ENCODE data around the gene CLN3.
"Not testable (repeated sequence)": the region's sequence is repeated elsewhere in the genome, so short reads cannot be mapped to it uniquely, and the experiment has no call there.

The CLN3 gene

GRCh38 chr16:28491970-28492474 lies at the start of gene CLN3:
Gene CLN3 (minus strand): TSS chr16:28492074. CDS start chr16:28491759, 315 bp downstream.
- DNase-seq = peak; percentile 46 to 96 (median 88)

DNA sequence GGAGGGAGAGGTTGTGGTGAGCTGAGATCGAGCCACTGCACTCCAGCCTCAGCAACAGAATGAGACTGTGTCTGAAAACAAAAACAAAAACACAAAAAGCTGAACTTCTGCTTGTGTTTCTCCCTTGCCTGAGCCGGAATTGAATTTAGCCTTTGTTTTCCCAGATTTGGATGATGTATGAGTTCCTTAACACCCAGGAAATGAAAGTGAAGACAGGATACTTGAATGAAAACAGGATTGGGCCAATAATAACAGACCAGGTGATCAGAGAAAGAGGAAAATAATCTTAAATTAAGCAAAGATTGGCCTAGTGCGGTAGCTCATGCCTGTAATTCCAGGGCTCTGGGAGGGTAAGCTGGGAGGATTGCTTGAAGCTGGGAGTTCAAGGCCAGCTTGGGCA lies 48.5 kb upstream of the CLN3 start:
- DNase-seq = no peak

GRCh38 chr16:28538733-28539596 lies 47.1 kb upstream of the CLN3 start, which contains the start of gene NUPR1:
Gene NUPR1 (minus strand): TSS chr16:28538974. CDS start chr16:28538907, 67 bp downstream.
- DNase-seq = peak in 48 of 56 donors; percentile 1 to 81 (median 44)

GRCh38 chr16:28537964-28538732 lies 46.3 kb upstream of the CLN3 start:
- no peak for DNase-seq

DNA sequence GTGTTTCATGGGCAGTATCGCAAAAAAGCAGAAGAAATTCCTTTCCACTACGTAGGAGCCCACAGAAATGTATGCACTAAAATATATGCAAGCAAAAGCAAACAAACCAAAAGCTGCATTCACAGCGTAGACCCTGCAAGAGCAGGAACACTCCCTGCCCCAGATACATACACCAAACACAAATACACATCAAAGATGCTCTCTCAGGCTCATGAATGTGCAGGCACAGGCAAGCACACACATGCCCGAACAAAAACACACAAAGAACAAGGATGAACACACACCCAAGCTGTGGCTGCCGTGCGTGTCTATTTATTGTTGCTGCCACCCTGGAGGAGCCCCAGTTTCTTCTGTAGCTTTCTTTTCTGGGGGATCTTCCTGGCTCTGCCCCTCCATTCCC lies 45.2 kb upstream of the CLN3 start:
- DNase-seq = no peak

DNA sequence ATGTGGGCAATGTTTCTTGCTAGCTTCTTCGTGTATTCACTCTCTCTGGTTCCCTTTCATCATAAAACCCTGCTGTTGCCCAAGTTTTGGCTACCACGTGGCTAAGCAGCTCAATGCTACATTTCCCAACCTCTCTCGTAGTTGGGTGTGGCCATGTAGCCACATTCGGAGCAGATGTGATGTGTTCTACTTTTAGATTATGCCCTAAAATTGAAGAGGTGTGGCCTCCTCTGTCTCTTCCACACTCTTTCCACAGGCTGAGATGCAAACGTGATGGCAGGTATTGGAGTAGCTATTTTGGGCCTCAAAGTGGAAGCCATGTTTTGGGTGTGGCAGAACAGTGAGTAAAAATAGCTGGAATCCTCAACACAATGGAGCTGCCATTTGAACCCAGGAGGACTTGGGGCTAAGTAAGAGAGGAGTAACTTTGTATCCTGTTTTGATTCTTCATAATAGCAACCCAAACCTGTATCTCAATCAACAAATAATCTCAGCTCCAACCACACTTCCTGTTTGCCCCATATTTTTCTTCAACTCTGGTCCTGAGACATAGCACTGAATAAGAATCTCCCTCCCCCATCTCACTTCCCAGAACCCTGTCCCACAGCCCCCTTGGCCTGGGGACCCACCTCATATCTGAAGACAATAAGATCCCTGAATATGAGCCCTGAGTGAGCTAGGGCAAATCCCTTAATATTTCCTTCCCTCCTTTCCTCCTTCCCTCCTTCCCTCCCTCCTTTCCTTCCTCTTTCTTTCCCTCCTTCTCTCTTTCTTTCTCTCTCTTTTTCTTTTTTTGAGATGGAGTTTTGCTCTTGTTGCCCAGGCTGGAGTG lies 42.9 kb upstream of the CLN3 start:
- no peak for DNase-seq

DNA sequence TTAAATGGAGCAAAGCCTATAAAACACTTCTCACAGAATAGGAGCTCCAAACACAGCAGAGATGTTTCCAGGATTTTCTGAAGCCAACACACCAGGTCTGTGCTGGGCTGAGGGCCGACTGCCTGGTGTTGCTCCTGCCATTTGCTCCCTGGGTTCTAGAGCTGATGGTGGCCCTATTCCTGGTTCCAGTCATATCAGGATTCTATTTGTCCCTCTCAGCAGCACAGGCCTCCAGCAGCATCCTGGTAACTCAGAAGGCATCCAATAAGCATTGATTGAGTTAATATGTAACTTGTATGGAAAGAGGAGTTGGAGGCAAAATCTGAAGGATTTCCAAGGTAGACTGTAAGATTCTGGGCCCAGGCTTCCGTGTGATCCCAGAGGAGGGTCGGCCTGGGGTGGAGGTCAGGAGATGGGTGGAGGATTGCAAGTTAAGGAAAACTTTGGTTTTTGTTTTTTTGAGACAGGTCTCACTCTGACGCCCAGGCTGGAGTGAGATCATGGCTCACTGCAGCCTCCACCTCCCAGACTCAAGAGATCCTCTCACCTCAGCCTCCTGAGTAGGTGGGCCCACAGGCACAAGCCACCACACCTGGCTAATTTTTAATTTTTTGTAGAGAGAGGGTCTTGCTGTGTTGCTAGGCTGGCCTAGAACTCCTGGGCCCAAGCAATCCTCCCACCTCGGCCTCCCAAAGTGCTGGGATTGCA lies 41.2 kb upstream of the CLN3 start:
- DNase-seq = no peak

DNA sequence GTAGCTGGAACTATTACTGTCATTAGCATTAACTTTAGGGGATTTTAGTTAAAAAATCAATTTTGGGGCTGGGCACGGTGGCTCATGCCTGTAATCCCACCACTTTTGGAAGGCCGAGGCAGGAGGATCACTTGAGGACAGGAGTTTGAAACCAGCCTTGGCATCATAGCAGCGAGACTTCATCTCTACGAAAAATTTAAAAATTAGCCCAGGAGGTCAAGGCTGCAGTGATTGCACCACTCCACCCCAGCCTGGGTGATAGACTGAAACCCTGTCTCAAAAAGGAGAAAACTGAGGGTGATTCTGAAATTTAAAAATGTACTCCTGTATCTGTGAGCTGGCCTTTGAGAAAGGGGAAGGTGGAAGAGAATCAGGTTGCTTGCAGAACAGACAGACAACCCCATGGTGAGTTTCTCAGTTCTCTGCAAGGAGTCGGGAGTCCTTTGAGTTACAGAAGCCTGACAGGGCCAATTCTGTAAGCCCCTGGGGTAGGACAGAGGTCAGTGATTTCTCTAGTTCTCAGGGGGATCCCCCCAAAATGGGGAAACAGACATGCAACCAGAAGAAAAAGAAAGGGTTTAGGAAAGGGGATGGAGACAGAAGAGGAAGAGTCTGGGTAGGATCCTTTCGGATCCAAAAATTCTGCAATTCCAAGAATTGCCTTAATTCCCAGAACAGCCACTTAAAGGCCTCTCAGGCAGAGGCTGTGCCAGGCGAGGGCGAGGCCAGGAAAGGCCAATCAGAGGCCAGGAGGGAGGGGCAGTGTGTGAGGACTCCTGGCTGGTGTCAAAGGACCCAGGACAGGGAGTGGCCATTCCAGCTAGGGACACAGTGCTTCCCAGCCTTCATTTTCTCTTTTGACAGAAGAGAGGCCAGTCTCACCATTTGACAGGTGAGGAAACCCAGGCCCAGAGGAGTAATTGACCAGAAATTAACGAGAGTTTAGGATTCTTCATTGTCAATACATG lies 40.2 kb upstream of the CLN3 start:
- no peak for DNase-seq

DNA sequence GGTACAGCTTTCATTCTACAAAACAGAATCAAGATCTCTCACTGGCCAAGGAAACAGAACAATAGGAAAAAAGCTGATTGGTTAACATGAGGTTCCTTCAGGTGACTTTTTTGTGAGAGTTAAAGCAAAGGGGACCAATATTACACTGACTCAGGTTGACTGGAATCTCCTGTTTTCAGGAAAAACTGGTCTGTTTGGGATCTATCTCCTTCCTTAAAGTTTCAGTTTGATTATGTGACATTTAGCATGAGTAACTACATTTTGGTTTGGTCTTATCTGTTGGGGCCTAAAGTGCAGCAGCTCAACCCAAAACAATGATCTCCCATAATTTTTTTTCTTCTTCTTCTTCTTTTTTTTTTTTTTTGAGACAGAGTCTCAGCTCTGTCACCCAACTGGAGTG lies 37.2 kb upstream of the CLN3 start:
- DNase-seq = no peak

DNA sequence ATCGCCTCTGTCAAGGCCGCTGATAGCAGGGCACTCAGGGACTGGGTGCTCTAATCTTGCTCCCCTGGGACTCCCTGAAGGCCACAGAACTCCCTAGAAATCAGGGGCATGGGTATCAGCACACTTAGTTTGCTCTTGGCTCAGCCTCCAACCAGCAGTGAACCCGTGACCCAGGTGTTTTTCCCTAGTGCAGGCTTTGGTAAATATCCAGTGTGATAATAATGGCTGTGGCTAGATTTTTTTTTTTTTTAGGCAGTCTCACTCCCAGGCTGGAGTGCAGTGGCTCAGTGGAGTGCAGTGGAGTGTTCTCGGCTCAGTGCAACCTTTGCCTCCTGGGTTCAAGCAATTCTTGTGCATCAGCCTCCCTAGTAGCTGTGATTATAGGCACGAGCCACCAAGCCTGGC lies 36.6 kb upstream of the CLN3 start:
- DNase-seq = no peak

DNA sequence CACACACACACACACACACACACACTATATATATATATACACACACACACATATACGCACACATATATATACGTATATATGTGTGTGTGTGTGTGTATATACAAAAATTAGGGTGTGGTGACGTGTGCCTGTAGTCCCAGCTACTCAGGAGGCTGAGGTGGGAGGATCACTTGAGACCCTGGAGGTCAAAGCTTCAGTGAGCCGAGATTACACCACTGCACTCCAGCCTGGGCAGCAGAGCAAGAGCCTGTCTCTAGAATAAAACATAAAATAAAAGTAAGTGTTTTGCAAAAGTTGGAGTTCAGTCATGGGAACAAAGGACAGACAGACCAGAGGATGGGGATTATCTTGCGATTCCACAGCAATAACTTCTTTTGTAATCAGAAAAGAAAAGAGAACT lies 36.1 kb upstream of the CLN3 start:
- no peak for DNase-seq

- DNase-seq = not testable (repeated sequence)
These were observed 35.4 kb upstream of the CLN3 start for GRCh38 chr16:28527100-28527785.

DNA sequence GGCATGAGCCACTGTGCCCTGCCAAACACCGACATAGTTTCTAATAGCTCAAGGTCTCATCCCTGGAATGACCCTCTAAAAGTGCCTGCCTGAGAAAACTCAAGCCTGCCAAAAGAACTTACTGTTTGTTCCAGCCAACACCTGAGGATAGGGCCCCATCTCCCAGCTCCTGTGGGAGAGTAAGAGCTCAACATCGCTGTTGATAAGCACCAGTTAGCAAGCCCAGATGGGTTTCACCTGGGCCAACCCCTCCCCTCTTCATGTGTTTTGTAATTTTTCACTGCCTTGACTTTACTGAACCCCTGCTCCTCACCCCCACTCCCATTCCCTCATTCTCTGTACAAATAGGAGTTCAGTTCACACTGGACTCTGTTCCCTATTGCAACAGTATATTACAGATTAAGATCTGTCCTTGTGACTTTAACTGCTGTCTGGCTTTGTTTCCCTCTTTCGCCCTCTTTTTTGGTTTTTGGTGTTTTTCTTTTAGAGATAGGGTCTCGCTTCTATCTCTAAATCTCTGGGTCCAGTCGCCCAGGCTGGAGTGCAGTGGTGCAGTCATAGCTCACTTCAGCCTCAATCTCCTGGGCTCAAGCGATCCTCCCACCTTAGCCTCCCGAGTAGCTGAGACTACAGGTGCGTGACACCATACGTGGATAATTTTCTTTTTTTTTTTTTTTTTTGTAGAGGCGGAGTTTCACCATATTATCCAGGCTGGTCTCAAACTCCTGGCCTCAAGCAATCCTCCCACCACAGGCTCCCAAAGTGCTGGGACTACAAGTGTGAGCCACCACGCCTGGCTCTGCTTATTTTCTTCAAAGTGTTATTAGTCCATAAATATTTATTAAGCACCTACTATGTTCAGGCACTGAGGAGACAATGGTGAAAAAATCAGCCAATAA lies 34.6 kb upstream of the CLN3 start:
- no peak for DNase-seq

- DNase-seq = no peak
These were observed 32.9 kb upstream of the CLN3 start for GRCh38 chr16:28524681-28525171.

DNA sequence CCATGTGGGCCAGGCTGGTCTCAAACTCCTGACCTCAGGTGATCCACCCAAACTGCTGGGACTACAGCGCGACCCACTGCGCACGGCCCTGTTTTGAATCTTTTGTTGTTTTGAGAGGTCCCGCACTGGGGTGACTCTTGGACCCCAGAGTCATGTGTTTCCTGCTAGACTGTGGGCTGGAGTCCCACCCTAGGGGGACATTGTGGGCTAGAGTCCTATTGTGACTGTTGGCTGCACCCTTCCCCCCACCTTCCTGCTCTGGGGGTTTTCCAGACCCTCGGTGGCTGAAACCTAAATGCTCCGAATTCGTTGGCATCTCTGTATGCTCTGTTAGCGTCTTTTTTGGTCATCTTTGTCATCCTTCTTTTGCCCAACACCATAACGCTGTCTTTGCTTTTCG lies 30.9 kb upstream of the CLN3 start:
- no peak for DNase-seq

DNA sequence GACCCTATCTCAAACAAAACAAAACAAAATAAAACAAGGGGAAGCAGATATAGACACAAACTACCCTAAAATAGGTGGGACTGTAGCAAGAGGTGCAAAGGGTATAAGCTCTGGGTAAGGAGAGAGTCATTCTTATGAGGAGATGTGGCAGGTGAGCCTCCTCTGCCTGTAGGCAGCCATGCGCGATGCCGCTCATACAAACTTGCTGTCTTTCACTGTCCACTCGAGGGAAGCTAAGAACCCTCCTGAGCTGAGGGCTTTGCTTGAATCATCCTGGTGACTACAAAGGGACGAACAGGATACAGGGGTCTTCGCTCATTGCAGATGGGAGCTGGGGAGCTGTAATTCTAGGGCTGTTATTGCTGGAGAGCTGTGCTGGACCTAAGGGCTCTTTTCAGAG lies 29.6 kb upstream of the CLN3 start:
- no peak for DNase-seq

- no peak for DNase-seq
These were observed 28.8 kb upstream of the CLN3 start for GRCh38 chr16:28520672-28521071.

DNA sequence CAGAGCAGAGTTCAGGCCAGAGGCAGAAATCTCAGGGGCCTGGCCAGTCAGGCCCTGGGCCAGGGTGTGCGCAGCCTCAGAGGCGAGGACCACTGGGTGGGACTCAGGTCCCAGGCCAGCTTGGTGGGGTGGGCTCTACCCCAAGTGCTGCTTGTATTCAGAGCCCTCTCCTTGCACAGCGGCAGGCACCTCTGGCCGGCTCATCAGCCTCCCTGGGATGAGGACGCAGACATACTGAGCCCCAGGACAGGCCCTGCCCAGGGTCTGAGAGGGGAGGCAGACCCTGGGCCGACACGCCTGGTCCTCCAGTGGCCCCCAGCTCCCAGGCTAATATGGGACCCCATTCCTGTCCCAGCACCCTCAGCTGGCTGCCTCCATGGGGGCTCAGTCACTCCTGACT lies 22.4 kb upstream of the CLN3 start:
- DNase-seq = no peak
